HEK293 (cell line): ENCODE measurements around the gene ATOH8.

ENCODE experiments used
- CTCF ChIP-seq: fragments of 450-650 bp; formaldehyde crosslinking; IDR thresholded peaks from 2 replicates; pipeline ENCODE4 v1.5.1; 2016; ENCODE audit warnings: missing biosample characterization, missing genetic modification characterization
- GLIS2 ChIP-seq: fragments of 450-650 bp; formaldehyde crosslinking; IDR thresholded peaks from 2 replicates; pipeline ENCODE4 v1.5.1; 2016; ENCODE audit warnings: missing biosample characterization, missing genetic modification characterization
- ZBTB1 ChIP-seq: fragments of 450-650 bp; formaldehyde crosslinking; IDR thresholded peaks from 2 replicates; pipeline ENCODE4 v1.5.1; 2016; ENCODE audit warnings: missing biosample characterization, missing genetic modification characterization
- ZNF16 ChIP-seq: fragments of 450-650 bp; formaldehyde crosslinking; IDR thresholded peaks from 2 replicates; pipeline ENCODE4 v1.5.1; 2016; ENCODE audit warnings: low read depth, missing biosample characterization, missing genetic modification characterization
- TF ChIP-seq, protein P1 (sequence below): fragments of 450-650 bp; formaldehyde crosslinking; IDR thresholded peaks from 2 replicates; pipeline ENCODE4 v1.5.1; 2016; ENCODE audit warnings: missing biosample characterization, missing genetic modification characterization, low read depth

DNA sequence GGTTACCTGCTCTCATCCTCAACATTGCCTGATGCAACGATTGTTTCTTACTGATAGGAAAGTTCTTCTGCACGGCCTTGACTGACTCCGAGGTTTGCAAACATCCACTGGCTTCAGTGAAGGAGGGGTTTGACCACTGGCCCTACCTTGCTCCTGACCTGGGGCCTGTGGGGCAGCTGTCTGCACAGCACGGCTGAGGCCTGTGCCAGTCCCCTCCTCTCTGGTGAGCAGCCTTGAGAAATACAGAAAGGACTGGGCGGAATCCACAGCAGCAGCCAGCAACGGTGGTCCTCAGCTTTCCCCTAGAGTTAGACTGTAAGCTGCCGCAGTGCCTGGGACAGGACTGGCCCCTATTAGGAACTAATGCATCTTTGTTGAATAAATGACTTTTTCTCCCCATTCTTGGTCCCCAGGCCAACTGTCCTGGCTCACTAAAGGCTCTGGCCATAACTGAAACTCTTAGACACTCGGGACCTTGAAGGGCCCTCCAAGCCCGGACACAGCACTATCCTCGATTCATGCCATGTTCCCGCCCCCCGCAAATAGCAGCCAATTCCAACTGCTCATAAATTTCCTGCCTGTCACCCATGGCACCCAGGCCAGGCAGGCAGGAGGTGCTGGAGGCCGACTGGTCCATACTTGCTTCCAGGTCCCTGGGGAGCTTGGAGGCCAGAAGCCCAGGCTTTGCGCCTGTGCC lies 26.7 kb downstream of the ATOH8 start:
- TF ChIP-seq ZBTB1 (tag by site-specific recombination), result no peak
- TF ChIP-seq ZNF16 (tag by site-specific recombination), result no peak
- TF ChIP-seq, protein P1, sequence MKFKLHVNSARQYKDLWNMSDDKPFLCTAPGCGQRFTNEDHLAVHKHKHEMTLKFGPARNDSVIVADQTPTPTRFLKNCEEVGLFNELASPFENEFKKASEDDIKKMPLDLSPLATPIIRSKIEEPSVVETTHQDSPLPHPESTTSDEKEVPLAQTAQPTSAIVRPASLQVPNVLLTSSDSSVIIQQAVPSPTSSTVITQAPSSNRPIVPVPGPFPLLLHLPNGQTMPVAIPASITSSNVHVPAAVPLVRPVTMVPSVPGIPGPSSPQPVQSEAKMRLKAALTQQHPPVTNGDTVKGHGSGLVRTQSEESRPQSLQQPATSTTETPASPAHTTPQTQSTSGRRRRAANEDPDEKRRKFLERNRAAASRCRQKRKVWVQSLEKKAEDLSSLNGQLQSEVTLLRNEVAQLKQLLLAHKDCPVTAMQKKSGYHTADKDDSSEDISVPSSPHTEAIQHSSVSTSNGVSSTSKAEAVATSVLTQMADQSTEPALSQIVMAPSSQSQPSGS (tag by site-specific recombination), result no peak
- TF ChIP-seq GLIS2 (tag by site-specific recombination), result no peak
- TF ChIP-seq CTCF (tag by site-specific recombination), result no peak
